Loucy (cell line): ENCODE results near the gene RCAN2.

ENCODE experiments used
- EZH2phosphoT487 ChIP-seq: fragments of 200-600 bp; IDR thresholded peaks from 2 replicates; pipeline ENCODE4 v1.6.1; 2018; ENCODE audit warnings: antibody characterized with exemption, mild to moderate bottlenecking, moderate library complexity, borderline replicate concordance
- TF ChIP-seq, protein P1 (sequence below): fragments of 200-600 bp; sonication (generic); conservative IDR thresholded peaks from 2 replicates; pipeline ENCODE4 v1.5.1; 2014; ENCODE audit warnings: mild to moderate bottlenecking, antibody characterized with exemption, low read length

DNA sequence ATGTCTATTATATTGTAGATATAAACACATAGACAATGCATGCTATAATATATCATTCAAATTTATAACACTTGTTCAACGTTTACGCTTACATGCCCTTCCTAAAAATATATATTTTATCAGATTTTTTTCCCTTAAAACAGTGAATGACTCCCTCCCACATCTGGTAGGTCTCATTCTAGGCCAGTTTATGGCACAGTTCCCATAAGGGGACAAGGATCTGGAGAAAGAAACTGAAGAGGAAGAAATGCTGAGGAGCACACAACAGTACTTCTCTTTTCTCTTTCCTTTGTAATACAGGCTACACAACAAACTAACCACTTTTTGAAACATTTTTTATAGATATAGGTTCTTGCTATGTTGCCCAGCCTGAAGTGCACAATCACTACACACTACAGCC lies 48.6 kb upstream of the RCAN2 start:
- TF ChIP-seq, protein P1, sequence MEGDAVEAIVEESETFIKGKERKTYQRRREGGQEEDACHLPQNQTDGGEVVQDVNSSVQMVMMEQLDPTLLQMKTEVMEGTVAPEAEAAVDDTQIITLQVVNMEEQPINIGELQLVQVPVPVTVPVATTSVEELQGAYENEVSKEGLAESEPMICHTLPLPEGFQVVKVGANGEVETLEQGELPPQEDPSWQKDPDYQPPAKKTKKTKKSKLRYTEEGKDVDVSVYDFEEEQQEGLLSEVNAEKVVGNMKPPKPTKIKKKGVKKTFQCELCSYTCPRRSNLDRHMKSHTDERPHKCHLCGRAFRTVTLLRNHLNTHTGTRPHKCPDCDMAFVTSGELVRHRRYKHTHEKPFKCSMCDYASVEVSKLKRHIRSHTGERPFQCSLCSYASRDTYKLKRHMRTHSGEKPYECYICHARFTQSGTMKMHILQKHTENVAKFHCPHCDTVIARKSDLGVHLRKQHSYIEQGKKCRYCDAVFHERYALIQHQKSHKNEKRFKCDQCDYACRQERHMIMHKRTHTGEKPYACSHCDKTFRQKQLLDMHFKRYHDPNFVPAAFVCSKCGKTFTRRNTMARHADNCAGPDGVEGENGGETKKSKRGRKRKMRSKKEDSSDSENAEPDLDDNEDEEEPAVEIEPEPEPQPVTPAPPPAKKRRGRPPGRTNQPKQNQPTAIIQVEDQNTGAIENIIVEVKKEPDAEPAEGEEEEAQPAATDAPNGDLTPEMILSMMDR = no peak
- TF ChIP-seq EZH2phosphoT487 = no peak
